Measurements from ENCODE around the gene SELENOI.

The SELENOI gene

DNA sequence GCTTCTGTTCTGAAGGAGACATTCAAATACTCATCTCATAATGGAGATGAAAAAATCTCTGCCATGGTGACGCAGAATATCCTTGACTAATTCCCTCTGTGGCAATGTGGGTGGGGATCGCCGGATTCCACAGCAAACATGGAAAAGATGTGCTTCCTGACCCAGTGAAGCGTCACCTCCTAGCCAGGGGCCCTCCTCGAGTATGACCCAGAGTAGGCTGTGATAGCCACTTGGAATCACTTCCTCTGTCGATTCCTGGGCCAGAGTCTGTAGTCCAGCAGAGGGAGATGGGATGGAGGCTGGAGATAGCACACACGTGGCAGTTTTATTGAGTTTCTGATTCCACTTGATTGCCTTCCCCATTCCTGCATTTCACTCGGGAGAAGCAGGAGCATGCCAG, 92.6 kb downstream of the SELENOI start:
- no peak for DNase-seq (ENCODE audit: low spot score)
- in situ Hi-C loops (cut with MboI; ENCODE audit: low sequenced_read_pairs, unreplicated experiment) = no loop called here

DNA sequence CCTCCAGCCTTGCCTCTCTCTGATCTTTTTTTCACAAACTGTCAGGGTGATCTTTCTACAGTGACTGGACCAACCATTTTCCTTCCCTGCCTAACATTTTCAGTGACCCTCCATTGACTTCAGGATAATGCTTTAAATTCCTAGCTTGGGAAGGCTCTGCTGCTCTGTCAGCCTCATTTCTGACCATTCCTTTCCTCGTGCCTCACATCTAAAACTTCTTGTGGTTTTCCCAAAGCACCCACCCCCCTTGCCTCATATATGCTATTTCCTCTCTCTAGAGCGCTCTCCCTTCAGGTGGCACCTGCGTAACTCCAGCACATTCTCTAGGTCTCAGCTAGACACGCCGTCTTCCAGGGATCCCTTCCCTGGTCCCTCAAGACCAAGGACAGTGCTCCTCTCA, 93.0 kb downstream of the SELENOI start:
- DNase-seq (ENCODE audit: low spot score) = no peak
- TF ChIP-seq, protein P1, sequence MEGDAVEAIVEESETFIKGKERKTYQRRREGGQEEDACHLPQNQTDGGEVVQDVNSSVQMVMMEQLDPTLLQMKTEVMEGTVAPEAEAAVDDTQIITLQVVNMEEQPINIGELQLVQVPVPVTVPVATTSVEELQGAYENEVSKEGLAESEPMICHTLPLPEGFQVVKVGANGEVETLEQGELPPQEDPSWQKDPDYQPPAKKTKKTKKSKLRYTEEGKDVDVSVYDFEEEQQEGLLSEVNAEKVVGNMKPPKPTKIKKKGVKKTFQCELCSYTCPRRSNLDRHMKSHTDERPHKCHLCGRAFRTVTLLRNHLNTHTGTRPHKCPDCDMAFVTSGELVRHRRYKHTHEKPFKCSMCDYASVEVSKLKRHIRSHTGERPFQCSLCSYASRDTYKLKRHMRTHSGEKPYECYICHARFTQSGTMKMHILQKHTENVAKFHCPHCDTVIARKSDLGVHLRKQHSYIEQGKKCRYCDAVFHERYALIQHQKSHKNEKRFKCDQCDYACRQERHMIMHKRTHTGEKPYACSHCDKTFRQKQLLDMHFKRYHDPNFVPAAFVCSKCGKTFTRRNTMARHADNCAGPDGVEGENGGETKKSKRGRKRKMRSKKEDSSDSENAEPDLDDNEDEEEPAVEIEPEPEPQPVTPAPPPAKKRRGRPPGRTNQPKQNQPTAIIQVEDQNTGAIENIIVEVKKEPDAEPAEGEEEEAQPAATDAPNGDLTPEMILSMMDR (IDR thresholded peaks at IDR 0.05; ENCODE audit: borderline replicate concordance, control extremely low read depth, extremely low read depth, insufficient read depth, missing control alignments) = no peak
- in situ Hi-C loops (cut with MboI; ENCODE audit: low sequenced_read_pairs, unreplicated experiment) = no loop called here

More for the DNA sequence above, 92.6 kb downstream of the SELENOI start:
- TF ChIP-seq, protein P1 (IDR thresholded peaks at IDR 0.05; ENCODE audit: borderline replicate concordance, control extremely low read depth, extremely low read depth, insufficient read depth, missing control alignments) = no peak

DNA sequence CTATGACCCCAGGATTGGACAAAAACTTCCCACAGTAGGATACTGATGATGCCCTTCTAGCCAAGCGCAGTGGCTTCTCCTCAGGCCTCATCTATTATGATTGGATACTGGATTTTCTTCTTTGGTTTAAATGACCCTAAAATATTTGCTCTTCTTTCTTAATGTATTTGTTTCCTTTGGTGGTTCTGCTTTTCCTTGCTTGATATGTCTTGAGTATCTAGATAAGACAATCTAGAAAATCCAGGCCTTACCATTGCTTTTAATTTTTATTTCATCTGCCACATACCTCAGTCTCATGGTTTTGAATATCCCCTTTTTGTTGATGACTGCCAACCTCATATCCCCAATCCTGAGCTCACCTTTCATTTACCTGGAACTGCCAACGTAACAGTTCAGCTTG, 96.4 kb downstream of the SELENOI start:
- no peak for DNase-seq (ENCODE audit: low spot score)
- in situ Hi-C loops (cut with MboI; ENCODE audit: low sequenced_read_pairs, unreplicated experiment) = no loop called here

DNA sequence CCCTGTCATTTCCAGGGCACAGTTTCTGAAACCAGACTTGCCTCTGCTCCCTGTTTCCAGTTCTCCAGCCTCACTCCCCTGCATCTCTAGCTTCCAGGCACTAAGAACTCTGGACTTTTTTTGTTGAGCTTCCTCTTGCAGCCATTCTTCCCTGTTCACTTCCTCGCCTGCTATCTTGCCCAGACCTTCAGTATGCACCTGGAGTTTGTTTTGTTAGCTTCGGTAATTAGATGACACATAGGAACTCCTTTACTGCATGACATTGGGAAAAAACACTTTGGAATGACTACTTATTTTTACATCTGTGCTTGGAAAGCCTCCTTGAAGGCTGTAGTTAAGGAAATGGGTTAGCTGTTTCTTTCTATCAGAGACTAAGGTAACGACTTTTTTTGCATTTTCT, 96.8 kb downstream of the SELENOI start:
- TF ChIP-seq, protein P1 (IDR thresholded peaks at IDR 0.05; ENCODE audit: borderline replicate concordance, control extremely low read depth, extremely low read depth, insufficient read depth, missing control alignments) = no peak
- DNase-seq (ENCODE audit: low spot score) = no peak
- in situ Hi-C loops (cut with MboI; ENCODE audit: low sequenced_read_pairs, unreplicated experiment) = no loop called here

More for the DNA sequence above, 96.4 kb downstream of the SELENOI start:
- TF ChIP-seq, protein P1 (IDR thresholded peaks at IDR 0.05; ENCODE audit: borderline replicate concordance, control extremely low read depth, extremely low read depth, insufficient read depth, missing control alignments) = no peak

DNA sequence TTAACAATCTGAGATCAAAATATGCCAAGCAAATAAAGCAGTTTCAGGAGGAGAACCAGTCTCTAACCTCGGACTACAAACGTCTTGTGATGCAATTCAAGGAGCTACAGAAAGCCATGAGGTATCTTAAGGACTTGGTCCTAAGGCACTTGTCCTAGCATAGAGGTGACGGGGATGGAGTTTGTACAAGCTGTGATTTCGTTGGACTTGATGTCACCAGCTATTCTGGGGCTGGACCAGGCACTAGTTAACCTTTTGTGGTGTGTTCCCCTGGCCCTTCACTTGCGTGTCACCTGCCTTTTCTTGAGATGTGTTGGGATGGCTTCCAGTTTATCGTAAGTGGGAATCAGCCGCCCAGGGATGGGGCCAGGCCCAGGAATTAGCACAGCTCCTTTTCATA, 98.3 kb downstream of the SELENOI start:
- DNase-seq (ENCODE audit: low spot score) = no peak
- TF ChIP-seq, protein P1 (IDR thresholded peaks at IDR 0.05; ENCODE audit: borderline replicate concordance, control extremely low read depth, extremely low read depth, insufficient read depth, missing control alignments) = no peak
- in situ Hi-C loops (cut with MboI; ENCODE audit: low sequenced_read_pairs, unreplicated experiment) = no loop called here
